Measurements from ENCODE around the gene SCO2.
"Not testable (repeated sequence)": the region's sequence is repeated elsewhere in the genome, so short reads cannot be mapped to it uniquely, and the experiment has no call there.

Gene SCO2

DNA sequence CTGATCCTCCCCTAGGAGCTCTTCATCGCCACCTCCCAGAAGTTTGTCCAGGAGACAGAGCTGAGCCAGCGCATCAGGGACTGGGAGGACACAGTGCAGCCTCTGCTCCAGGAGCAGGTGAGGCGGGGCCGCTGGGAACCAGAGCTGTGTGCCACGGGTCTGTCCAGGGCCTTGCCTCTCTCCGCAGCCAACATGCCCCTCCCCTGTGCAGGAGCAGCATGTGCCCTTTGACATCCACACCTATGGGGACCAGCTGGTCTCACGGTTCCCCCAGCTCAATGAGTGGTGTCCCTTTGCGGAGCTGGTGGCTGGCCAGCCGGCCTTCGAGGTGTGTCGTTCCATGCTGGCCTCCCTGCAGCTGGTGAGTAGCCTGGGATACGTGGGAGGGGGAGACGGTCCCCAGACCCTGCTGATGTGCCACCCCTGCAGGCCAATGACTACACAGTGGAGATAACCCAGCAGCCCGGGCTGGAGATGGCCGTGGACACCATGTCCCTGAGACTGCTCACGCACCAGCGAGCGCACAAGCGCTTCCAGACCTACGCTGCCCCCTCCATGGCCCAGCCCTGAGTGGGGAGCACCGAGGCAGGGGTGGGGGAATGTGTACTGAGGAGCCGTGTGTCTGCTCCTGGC is 2.5 kb downstream of the SCO2 start:
- no peak for DNase-seq (ENCODE audit: low spot score)
- TF ChIP-seq, protein P1, sequence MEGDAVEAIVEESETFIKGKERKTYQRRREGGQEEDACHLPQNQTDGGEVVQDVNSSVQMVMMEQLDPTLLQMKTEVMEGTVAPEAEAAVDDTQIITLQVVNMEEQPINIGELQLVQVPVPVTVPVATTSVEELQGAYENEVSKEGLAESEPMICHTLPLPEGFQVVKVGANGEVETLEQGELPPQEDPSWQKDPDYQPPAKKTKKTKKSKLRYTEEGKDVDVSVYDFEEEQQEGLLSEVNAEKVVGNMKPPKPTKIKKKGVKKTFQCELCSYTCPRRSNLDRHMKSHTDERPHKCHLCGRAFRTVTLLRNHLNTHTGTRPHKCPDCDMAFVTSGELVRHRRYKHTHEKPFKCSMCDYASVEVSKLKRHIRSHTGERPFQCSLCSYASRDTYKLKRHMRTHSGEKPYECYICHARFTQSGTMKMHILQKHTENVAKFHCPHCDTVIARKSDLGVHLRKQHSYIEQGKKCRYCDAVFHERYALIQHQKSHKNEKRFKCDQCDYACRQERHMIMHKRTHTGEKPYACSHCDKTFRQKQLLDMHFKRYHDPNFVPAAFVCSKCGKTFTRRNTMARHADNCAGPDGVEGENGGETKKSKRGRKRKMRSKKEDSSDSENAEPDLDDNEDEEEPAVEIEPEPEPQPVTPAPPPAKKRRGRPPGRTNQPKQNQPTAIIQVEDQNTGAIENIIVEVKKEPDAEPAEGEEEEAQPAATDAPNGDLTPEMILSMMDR (IDR thresholded peaks at IDR 0.05; ENCODE audit: extremely low read depth, insufficient read depth, missing control alignments) = no peak
- in situ Hi-C loops (cut with MboI; ENCODE audit: low pct_unique_long_range_greater_than_20kb, low sequenced_read_pairs, unreplicated experiment) = no loop called here

DNA sequence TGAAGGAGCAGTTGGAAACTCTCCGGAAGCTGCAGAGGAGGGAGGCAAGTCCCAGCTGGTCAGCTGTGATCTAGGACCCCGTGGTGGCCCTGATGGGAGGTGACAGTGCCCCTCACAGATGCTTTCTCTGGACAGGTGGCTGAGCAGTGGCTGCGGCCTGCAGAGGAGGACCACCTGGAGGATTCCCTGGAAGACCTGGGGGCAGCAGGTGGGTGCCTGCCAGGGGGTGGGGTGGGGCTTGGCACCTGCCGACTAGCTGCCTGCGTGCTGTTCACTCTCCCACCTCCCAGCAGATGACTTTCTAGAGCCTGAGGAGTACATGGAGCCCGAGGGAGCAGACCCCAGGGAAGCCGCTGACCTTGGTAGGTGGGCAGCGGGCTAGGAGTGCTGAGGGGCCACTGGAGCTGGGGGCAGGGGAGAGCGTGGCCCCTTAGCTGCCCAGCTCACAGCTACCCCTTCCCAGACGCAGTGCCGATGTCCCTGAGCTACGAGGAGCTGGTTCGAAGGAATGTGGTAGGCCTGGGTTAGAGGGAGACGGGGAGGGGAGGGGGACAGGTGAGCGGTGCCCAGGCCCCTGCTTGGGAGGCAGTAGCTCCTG is 3.1 kb downstream of the SCO2 start:
- TF ChIP-seq, protein P1 (IDR thresholded peaks at IDR 0.05; ENCODE audit: extremely low read depth, insufficient read depth, missing control alignments) = no peak
- in situ Hi-C loops (cut with MboI; ENCODE audit: low pct_unique_long_range_greater_than_20kb, low sequenced_read_pairs, unreplicated experiment) = no loop called here
- no peak for DNase-seq (ENCODE audit: low spot score)

DNA sequence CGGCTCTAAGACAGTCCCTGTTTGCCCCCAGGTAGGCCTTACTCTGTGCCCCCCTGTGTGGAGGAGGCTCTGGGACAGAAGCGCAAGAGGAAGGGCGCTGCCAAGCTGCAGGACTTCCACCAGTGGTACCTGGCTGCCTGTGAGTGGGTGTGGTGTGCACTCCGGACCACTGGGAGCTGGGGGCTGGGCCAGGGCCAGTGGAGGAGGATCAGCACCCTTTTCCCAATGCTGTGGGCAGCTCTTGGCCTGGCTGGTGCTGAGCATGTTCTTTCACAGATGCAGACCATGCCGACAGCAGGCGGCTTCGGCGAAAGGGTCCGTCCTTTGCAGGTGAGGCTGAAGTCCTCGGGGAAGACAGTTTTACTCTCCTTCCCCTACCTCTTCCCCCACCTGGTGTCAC is 3.7 kb downstream of the SCO2 start:
- DNase-seq (ENCODE audit: low spot score) = no peak
- TF ChIP-seq, protein P1 (IDR thresholded peaks at IDR 0.05; ENCODE audit: extremely low read depth, insufficient read depth, missing control alignments) = no peak
- in situ Hi-C loops (cut with MboI; ENCODE audit: low pct_unique_long_range_greater_than_20kb, low sequenced_read_pairs, unreplicated experiment) = no loop called here

DNA sequence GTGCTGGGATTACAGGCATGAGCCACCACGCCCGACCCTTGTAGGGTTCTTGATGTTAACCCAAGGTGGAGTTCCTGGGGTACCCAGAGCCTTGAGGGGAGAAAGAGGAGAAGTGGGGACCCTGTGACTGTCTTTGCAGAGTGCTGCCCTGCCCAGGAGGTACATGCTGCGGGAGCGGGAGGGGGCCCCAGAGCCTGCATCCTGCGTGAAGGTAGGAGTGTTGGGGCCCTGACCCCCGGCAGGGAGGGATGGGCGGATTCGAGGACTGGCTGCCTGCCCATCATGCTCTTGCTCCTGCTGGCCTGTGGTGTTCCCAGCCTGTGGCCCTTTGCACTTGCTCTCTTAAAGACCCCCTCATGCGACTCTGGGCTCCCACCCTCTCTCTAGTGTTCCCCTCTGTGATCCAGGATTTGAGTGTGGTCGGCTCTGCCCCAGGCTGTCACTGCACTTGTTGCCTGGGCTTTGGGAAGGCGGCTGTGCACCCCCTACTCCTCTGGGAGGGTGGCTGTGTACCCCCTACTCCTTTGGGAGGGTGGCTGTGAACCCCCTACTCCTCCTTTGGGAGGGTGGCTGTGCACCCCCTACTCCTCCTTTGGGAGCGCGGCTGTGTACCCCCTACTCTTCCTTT is 4.5 kb downstream of the SCO2 start:
- TF ChIP-seq, protein P1 (IDR thresholded peaks at IDR 0.05; ENCODE audit: extremely low read depth, insufficient read depth, missing control alignments) = no peak
- no peak for DNase-seq (ENCODE audit: low spot score)
- in situ Hi-C loops (cut with MboI; ENCODE audit: low pct_unique_long_range_greater_than_20kb, low sequenced_read_pairs, unreplicated experiment) = no loop called here

DNA sequence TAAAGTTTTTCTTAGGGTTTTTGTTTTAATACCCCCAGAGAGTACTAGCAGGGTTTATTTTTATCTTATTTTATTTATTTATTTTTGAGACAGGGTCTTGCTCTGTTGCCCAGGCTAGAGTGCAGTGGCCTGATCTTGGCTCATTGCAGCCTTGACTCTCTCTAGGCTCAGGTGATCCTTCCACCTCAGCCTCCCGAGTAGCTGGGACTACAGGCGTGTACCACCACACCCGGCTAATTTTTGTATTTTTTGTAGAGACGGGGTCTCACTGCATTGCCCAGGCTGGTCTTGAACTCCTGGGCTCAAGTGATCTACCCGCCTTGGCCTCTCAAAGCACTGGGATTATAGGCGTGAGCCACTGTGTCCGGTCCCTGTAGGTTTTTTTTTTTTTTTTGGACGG is 5.2 kb downstream of the SCO2 start:
- DNase-seq (ENCODE audit: low spot score); in situ Hi-C loops (cut with MboI; ENCODE audit: low pct_unique_long_range_greater_than_20kb, low sequenced_read_pairs, unreplicated experiment): not testable (repeated sequence)

DNA sequence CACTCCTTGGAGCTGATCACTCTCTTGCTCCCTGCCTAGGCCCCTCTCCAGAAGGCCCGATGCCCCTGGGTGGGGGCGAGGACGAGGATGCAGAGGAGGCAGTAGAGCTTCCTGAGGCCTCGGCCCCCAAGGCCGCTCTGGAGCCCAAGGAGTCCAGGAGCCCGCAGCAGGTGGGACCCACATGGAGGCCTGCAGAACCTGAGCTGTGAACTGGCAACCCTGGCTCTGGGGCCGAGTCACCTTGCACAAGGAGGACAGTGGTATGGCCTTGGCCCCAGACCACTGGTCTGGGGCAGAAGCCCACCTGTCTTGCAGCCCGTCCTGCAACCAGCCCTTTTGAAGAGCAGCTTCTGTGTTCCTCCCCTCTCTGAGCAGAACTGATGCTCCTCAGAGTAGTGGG is 6.2 kb downstream of the SCO2 start:
- DNase-seq (ENCODE audit: low spot score) = no peak
- TF ChIP-seq, protein P1 (IDR thresholded peaks at IDR 0.05; ENCODE audit: extremely low read depth, insufficient read depth, missing control alignments) = no peak
- in situ Hi-C loops (cut with MboI; ENCODE audit: low pct_unique_long_range_greater_than_20kb, low sequenced_read_pairs, unreplicated experiment) = no loop called here

DNA sequence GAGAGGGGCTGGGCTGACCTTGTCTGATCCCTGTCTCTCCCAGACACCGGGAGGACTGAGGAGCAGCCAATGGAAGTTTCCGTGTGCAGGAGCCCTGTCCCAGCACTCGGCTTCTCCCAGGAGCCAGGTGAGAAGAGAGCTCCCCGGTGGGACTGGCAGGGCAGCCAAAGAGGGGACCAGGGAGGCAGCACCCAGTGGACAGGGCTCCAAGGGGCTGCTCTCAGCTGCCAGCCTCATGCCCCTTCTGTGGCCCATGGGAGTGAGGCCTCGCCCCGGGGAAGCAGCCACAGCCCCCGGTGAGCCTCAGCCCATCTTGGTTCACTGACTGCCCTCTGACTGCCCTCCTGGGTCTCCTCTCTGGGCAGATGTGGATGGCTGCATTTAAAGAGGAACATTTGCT is 6.8 kb downstream of the SCO2 start:
- TF ChIP-seq, protein P1 (IDR thresholded peaks at IDR 0.05; ENCODE audit: extremely low read depth, insufficient read depth, missing control alignments) = no peak
- no peak for DNase-seq (ENCODE audit: low spot score)
- in situ Hi-C loops (cut with MboI; ENCODE audit: low pct_unique_long_range_greater_than_20kb, low sequenced_read_pairs, unreplicated experiment) = no loop called here

All from GM13977 (cell line).